Measurements from ENCODE around the gene MORN4.

- no peak for TF ChIP-seq CTCF (IDR thresholded peaks at IDR 0.05 in 4 of 5, conservative IDR thresholded peaks at IDR 0.05 in 1 of 5)
- no peak for TF ChIP-seq POLR2A (IDR thresholded peaks at IDR 0.05)
These were observed 34.1 kb downstream of the MORN4 start for GRCh38 chr10:97599272-97599619.
